ENCODE results near the gene BICRAL.

Gene BICRAL

DNA sequence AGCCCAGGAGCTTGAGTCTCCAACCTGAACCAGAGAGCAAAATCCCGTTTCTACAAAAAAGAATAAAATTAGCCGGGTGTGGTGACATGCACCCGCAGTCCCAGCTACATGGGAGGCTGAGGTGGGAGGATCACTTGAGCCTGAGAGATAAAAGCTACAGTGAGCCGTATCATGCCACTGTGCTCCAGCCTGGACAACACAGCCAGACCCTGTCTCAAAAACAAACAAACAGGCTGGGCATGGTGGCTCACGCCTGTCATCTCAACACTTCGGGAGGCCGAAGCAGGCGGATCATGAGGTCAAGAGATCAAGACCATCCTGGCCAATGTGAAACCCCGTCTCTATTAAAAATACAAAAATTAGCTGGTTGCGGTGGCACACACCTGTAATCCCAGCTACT, 122.6 kb downstream of the BICRAL start:
- H3K4me3 ChIP-seq (ENCODE audit: low read length) = no peak overlapping the region
- DNase-seq (ENCODE audit: low read depth) = no peak
- TF ChIP-seq CTCF (conservative IDR thresholded peaks at IDR 0.05; ENCODE audit: low read length) = no peak

- TF ChIP-seq CTCF (conservative IDR thresholded peaks at IDR 0.05; ENCODE audit: low read length) = no peak
- DNase-seq (ENCODE audit: low read depth) = no peak
- no peak overlapping the region for H3K4me3 ChIP-seq (ENCODE audit: low read length)
These were observed 125.5 kb downstream of the BICRAL start for GRCh38 chr6:42907336-42907735.

DNA sequence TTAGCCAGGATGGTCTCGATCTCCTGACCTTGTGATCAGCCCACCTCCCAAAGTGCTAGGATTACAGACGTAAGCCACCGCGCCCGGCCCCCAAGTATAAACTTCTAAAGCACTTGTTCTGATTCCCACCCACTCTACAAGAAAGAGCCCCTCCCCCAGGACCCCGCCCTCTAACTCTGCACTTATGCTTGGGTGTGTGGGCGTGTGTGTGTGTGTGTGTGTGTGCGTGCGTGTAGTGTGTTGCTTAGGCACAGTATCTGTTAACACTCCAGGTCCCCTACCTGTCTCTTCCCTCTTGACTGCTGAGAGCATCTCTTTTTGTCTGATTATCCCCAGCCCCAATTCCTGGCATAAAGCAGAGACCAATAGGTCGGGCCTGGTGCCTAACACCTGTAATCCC, 128.0 kb downstream of the BICRAL start:
- H3K4me3 ChIP-seq (ENCODE audit: low read length) = no peak overlapping the region
- no peak for DNase-seq (ENCODE audit: low read depth)
- no peak for TF ChIP-seq CTCF (conservative IDR thresholded peaks at IDR 0.05; ENCODE audit: low read length)

- DNase-seq (ENCODE audit: low read depth) = no peak
- H3K4me3 ChIP-seq (ENCODE audit: low read length) = no peak overlapping the region
These were observed 129.5 kb downstream of the BICRAL start for GRCh38 chr6:42911171-42912021.

GRCh38 chr6:42914546-42914945, 132.7 kb downstream of the BICRAL start:
- DNase-seq (ENCODE audit: low read depth) = peak; percentile 18
- TF ChIP-seq CTCF (conservative IDR thresholded peaks at IDR 0.05; ENCODE audit: low read length) = no peak
- H3K4me3 ChIP-seq (ENCODE audit: low read length) = no peak overlapping the region

More at GRCh38 chr6:42911171-42912021, 129.5 kb downstream of the BICRAL start:
- TF ChIP-seq CTCF (conservative IDR thresholded peaks at IDR 0.05; ENCODE audit: low read length) = no peak

DNA sequence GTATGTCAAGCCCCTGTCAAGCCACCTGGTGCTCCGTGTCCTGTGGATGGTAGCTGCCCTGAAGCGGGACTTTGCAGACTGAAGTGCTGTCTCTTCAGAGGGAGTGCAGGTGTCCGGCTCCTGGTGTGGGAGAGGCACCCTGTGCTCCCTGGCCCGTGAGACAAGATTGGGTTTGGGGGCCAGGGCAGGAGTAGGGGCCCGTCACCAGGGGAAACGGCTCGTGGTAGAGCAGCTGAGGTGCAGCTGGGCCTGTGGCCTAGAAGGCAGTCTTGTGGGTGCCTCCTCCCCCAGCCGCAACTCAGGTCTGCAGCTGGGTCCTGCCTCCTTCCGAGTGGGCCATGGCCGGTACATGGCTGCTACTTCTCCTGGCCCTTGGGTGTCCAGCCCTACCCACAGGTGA, 133.9 kb downstream of the BICRAL start, which contains the start of gene PTCRA:
TSS of gene PTCRA (plus strand) at position 322 of the 400 bp plus-strand sequence. CDS start at position 339, 17 bp downstream.
- no peak within 1 kb of the TSS for H3K4me3 ChIP-seq (ENCODE audit: low read length)
- DNase-seq (ENCODE audit: low read depth) = no peak
- no peak for TF ChIP-seq CTCF (conservative IDR thresholded peaks at IDR 0.05; ENCODE audit: low read length)

DNA sequence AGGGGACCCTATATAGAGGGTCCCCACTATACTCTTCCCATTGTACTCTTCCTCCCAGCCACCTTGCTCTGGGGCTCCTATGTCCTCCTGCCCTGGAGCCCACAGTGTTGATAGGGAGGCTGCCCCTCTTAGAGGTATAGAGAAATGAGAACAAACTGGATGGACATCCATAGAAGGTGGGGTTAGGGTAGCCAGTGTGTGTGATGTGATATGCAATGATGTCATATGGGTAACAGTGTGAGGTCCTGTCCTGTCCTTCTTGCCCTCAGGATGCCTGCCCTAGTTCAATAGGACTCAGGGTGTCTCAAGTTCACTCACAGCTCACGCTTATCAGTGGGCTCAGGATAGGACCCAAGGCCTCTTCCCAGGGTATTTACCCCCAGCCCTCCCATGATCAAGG, 134.4 kb downstream of the BICRAL start:
- TF ChIP-seq CTCF (conservative IDR thresholded peaks at IDR 0.05; ENCODE audit: low read length) = no peak
- H3K4me3 ChIP-seq (ENCODE audit: low read length) = no peak overlapping the region
- no peak for DNase-seq (ENCODE audit: low read depth)

Data from AG10803 (cell line).